SKM-1 treated with dmso at 0.1 percent for 144 hours (cell line): Measurements from ENCODE around the gene NPB.
A peak's percentile ranks its signal among the peaks of the same experiment; 100 is the strongest.

Experiments
- DNase-seq: peaks from one replicate; lab custom pipeline; 2025; ENCODE audit not compliant: unreplicated experiment; lab: John Stamatoyannopoulos, UW

NPB gene

DNA sequence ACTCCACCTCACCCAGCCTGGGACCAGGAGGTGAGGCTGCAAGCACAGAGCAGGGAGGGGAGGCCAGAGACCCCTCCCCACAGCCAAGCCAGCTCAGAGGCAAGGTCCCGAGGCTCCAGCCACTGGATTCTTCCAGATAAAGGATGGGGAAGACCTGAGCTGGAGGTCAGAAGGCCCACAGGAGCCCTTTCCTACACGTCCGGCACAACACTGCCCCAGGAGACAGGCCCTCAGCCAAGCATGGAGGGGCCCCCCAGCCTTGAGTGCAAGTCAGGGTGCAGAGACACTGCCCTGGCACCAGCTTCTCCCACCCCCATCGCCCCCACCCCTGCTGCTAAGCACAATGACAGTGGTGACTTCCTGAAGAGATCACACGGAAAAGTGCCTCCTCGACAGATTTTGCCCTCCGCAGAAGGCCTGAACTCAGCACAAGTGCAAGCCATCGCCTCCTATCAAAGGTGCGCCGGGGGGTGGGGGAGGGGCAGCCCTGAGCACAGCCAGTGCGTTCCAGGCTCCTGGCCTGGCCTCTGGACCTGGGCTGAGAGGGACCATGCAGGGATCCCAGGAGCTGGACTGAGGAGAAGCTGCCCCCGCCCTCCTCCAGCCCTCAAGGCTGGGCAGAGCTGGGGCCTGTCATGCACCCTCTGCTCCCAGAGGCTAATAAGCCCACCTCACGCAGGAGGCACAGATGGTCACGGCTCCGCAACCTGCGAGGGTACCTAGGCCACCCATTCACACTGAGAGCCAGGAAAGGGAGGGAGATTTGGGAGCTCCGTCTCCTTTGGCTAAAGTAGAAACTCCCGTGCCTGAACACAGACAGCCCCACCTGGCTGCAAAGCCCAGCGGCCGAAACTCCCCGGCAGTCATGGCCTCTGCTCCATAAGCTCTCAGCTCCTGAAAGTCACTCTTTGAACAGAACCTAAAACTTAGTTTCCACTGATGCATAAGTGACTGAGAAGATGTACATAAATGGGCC lies 22.8 kb downstream of the NPB start:
- no peak for DNase-seq

DNA sequence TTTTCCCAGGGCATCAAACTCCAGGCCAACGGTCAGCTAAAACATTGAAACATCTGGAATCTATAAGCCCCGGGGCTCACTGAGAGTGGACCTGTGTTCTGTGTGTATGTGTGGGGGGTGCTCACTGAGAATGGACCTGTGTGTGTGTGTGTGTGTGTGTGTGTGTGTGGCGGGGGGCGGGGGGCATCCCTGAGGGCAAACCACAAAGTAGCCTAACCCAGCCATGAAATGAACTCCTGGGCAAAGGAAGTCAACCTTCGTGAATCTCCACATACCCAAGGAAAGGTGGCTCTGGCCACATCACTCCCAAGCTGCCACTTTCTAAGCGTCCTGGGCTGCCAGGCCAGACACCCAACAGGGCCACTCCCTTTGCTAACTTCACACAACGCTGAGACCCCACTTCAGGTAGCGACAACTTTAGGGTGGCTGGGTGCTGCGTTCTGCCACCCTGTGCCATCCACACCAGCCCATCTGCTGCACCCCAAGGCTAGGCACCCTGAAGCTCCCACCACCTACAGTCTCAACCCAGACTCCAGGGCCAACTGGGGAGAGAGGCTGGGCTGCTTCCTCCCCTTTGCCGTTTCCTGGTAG lies 23.9 kb downstream of the NPB start:
- DNase-seq: no peak

DNA sequence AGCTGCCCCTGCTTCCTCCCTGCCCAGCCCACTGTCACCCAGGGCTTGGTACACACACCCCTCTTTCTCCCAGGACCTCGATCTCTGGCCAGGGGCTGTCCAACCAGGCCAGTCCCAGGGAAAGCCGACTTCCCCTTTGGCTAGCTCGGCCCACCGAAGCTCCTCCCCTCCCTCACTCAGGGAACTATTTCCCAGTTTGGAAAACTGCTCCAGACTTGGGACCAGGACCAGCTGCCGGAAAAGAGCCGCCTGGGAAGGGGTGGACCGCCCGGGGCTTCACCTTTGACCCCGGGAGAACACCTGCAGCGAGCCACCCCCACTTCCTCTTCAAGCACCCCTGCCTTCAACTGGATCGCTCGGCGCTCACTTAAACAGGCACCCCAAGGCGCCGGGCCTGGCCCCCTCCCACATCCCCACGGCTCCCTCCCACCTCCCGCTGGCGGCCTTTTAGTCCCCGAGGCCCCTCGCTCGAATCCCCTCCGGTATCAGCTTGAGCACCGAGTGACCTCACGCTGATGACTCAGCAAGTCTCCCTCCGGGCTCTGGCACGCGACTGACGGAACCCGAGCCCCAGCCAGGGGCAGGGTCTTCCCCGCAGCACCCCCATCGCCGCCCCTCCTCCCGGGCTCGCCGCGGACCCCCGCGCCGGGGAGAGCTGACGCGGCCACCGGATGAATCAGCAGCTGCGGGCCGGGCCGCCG lies 24.6 kb downstream of the NPB start:
- DNase-seq: peak; percentile 54

DNA sequence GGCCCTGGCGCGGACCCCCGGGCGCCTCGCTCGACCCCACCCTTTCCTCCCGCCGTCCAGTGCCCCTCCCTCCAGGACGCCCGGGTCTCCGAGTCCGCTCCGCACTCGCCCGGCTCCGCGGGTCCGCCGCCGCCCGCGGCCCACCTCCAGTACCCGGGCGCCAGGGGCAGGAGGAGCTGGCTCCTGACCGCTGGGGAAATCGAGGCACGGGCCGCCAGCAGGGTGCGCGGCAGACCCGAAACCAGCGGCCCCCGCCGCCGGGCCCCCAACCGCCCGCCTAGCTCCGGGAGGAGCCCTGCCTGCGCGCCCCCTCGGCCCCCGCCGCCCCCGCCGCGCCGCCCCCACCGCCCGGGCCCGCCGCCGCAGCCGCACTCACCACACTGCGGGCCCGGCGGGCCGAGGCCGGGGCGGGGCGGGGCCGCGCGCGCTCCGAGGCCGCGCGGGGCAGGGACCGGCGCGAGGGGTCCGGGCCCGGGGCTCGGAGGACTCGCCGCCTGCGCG lies 25.2 kb downstream of the NPB start:
- no peak for DNase-seq

DNA sequence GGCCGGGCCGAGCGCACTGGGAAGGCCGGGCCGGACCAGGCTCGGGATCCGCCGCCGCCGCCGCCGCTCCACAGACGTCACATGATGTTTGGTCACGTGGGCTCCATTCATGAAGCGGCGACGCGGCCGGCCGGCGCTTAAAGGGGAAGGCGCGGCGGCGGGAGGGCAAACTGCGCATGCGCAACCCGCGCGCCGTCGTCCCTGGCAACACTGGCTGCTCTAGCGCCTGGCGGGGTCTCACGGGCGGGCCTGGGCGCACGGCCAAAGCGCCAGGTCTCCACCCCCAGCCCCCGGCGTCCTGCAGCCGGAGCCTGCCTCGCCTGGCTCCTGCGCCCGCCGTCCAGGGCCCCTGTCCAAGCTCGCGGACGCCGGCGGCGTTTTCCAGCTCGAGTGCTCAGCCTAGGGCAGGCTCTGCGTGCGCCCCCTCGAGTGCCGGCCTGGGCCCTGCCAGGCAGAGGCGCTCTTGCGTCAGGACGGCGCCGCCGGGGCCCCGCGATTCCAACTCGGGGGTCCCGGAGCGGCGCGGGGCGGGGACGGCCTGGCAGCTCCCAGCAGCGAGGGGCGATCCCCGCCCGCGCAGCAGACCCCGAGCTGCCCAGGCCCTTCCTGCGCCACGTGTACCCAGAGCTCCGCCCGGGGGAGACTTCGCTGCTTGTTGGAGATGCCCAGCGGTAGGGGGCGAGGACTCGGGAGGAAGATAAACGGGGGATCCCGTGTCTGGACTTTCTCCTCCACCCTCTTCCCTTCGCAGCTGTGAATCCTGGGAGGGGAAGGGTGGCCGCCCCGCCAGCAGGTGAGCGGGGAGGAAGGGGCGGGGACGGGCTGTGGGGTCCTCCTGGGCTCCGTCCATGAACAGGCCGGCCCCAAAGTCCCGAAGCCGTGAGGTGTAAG lies 25.9 kb downstream of the NPB start, which contains the start of gene MAFG:
Gene MAFG, minus strand, starts transcription at position 83 of the 891 bp plus-strand sequence. CDS start 4,550 bp downstream, outside the sequence.
- DNase-seq: peak; percentile 93

DNA sequence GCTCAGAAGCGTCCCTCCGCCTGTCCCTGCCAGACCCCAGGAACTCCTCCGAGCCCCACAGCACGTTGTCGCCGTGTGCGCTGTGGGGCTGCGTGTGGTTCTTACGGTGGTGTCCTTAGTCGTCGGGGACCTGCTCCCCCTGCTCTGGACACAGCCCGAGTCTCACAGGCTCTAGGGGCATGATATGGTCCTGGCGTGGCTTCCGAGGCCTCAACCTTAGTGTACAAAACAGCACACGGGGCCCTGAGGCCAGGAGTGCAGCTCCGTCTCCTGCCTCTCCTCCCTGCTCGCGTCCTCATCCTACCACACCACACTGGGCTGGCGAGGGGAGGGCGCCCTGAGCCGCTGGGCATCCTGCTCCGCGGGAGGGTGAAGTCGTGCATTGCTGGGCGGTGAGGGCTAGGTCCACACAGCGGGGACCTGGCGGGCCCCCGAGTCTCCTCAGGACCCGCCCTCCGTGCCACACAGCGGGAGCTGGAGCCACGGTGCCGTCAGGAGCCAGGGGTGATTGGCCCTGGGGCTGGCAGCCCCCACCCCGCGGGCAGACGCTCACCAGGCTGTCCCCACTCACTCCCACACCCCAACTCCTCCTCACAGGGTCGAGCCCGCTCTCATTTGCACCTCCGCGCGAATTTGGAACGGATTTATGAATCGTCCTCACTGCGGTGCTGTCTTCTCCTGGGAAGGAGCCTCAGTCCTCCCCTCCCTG lies 26.7 kb downstream of the NPB start:
- no peak for DNase-seq

DNA sequence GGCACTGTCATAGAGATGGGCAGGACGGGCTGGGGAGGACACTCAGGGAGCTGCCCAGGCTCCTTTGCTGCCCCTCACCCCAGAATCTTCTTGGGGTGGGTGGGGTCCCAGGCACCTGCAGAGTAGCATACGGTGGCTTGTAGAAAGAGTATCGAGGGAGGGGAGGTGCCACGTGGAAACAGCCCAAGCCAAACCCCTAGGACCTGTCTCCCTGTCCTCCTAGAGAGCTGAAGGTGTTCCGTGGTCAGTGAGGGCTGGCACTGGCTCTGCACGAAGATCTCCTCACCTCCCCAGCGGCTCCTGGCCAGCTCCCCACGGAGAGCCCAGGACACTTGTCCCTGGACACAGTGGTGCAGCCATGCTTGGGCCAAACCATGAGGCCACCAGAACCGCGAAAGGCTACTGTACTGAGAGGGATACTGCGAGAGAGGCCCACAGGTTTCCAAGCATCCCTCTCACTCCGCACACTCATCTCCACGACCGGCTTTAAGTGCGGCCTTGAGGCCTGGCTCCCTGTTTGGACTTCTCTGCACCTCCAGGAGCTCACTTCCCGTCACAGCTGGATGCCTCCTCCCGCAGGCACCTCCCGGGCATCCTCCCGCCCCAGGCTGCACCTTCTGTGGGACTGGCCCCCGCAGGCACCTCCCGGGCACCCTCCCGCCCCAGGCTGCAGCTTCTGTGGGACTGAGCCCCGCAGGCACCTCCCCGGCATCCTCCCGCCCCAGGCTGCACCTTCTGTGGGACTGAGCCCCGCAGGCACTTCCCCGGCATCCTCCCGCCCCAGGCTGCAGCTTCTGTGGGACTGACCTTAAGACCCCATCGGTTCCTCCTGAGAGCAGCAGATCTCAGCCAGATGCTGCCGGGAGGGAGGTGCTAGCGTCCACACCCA lies 27.5 kb downstream of the NPB start:
- DNase-seq: no peak

DNA sequence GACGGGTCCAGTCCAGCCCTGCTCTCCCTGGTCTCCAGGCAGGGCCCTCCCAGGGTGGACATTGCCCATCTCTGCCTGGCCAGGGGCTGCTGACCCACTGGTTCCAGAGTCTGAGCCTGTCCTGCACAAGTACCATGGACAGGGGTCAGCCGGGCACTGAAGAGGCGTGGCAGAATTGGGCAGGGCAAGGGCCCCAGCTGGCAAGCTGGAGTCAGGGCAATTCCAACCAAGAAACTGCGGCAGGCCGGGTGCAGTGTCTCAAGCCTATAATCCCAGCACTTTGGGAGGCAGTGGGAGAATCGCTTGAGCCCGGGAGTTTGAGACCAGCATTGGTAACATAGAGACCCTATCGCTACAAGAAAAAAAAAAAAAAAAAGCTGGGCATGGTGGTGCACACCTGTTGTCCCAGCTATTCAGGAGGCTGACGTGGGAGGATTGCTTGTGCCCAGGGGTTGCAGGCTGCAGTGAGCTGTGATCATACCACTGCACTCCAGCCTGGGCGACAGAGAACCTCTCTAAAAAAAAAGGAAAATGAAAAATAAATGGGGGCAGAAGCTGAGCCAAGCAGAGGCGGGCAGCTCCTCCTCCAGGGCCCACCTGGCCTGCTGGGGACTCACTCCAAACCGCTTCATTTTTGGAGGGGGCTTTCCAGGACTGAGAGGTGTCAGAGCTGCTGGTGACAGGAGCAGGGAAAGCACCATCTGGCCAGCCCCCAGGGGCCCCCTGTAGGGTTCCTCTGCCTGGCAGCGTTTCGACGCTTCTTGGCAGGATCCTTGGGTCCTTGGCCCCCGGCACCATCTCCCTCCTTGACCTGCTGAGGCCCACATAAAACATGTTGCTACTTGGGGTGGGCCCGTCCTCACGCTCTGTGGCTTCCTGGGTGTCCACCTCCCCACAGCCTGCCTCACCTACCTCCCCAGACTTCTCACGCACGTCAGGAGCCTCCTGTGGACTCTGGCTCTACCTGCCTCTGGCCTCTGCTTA lies 28.4 kb downstream of the NPB start:
- DNase-seq: no peak

DNA sequence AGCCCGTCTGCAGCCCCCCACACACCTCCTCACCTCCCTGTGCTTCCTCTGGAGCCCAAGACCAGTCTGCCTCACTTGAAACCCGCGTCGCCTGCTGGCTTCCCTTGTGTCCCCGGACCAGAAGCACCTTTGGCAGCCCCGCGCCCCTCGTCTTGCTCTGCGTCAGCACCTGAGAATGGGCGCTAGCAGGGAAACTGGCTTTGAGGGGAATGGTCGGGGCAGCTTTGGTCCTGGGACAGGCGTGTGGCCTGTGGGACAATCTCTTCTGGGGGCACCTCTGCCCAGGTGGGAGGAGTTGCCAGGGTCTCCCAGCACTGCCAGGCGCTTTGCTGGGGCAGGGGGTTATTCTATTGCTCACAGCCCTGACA lies 29.1 kb downstream of the NPB start:
- no peak for DNase-seq

DNA sequence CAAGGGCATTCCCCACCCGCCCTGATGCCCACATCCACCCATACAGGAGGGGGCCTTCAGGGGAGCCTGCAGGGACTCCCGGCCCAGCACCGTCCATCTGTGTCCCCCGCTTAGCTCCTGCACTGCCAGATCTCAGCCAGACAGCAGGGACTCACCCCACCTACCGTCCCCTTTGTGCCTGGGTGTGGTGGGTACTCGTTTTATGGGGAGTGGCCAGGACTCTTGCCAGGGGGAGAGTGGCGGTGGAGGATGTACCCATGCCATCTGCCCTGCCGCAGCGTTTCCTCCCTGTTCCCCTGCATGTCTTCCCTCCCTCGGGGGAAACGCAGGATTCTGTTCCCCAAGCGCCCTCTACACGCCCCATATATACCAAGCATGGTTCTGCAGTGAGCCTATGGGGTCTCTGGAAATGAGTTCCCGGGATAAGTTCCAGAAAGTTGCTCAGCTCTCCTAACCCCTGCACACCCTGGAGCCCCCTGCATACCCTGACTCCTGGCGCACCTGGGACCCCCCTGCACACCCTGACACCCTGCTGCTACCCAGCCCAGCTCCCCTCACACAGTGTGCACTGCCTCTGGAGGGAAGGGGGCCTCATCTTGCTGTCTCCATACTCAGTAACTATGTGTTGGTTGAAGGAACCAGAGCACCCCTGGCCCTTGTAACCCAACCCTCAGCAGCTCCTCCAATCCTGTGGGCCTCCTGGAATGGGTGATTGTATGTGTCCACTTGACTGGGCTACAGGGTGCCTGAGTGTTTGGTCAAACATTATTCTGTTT lies 29.7 kb downstream of the NPB start:
- no peak for DNase-seq

DNA sequence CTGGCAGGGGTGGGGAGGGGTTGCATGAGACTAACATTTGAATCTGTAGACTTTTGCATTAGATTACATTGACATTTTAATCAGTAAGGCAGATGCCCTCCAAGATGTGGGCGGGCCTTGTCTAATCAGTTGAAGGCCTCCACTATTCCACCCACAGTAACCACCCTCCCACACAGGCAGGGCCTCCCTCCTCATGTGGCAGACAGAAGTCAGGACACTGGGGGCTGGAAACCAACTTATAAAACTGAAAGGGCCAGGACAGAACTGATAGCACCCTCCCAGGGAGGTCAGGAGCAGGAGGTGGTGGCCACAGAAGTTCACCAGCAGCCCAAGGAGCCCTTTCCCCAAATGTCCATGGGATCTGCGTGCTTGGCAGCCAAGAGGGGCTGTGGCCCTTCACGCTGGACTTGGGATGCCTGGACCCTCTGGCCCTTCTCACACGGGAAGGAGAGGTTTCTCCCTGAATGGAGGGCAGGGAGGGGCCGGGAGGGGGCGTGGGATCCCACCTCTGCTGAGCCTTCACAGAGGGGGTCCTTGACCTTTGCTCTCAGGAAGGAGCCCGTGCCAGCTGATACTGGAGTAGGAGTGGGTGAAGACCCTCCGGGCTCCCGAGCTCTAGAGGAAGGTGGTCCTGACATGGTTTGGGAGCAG lies 30.4 kb downstream of the NPB start:
- no peak for DNase-seq

DNA sequence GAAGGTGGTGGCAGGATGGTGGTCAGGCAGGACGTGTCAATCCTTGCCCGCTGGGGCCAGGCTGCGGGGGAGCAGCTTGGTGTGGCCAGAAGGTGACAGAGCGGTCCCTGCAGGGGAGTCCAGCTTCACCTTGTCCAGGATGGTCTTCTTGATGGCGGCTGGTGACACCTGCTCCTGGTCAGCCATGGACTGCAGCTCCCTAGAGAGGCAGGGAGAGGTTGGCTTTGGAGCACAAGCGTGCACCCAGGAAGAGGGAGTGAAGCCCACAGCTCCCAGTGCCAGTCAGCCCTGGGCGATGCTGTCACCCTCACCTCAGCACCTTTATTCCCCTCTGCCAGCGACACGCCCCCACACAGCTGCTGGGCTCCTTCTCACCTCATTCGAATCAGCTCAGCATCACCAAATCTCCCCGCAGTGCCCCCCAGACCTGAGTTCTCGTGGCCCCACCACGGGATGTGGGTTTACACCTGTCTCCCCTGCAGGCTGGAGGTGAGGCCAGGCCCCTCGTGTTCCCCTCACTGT lies 31.2 kb downstream of the NPB start:
- DNase-seq: no peak

DNA sequence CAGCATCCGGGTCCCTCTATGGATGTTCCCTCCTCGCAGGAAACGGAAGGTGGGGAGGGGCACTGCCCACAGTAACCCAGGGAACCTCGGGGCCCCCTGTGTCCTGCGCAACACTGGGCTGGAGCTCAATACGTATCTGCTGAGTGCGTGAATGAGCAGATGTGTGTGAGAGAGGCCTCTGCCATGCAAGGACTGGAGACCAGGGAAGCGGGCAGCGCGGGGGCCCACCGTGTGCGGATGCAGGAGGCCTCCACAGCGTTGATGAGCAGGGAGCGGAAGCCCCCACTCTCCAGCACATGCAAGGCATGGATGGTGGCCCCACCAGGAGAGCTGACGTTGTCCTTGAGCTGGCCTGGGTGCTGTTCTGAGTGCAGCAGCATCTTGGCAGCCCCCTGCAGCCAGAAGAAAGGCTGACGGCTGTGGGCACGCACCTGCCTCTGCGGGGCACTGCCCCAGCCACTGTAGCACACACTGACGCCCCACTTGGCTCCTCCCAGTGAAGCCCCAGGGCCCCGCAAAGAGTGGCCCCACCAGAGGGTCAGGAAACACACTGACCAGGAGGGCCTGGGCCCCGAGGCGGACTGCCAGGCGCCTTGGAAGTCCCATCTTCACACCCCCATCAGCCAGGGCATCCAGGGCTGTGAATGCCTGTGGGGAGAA lies 32.2 kb downstream of the NPB start:
- no peak for DNase-seq

DNA sequence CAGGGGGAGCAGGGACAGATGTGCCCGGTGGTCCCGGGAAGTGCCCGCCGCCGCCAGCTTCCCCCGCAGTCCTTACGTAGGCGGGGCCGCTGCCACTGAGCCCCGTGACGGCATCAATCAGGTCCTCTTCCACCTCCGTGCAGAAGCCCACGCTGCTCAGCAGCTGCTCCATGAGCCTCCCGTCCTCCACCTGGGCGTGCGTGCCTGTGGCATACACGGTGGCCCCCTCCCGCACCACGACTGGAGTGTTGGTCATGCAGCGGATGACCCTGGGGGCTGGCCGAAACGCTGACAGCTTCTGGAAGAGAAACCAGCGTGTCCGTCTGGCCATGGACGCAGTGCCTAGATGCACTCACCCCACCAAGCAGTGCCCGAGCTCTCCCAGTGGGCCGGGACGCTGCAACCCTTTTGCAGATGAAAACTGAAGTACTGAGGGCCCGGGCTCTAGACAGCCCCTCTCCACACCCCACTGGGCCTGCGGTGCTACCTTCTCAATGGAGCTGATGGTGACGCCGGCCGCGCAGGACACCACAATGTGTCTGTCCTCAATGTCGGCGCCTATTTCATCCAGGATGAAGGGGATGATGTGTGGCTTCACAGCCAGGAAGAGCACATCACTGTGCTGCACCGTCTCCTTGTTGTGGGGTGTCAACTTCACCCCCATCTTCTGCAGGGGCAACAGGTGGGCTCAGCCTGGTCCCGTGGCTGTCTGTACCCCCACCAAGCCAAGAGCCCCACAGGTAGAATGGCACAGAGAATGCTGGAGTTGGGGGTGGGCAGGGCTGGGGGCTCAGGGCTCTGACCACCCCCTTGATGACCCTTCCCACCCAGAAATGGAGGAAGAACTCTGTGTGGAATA lies 33.0 kb downstream of the NPB start:
- no peak for DNase-seq

DNA sequence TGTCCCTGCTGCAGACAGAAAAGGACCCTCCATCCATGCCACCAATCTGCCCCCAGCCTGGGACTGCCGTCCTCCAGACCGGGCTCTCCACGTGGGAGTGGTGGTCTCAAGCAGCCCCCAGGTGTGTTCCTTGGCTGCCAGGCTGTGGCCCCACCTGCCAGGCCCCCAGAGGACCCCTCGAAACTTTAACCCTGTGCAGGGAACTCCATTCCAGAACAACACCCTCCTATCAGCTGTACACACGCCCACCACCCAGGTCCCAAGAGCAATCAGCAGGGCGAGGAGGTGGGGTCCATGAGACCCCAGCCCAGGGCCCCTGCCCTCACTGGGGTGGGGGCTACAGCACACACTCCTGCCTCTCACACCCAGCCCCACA lies 33.7 kb downstream of the NPB start:
- DNase-seq: no peak
